ENCODE measurements around the gene ACY1.

DNA sequence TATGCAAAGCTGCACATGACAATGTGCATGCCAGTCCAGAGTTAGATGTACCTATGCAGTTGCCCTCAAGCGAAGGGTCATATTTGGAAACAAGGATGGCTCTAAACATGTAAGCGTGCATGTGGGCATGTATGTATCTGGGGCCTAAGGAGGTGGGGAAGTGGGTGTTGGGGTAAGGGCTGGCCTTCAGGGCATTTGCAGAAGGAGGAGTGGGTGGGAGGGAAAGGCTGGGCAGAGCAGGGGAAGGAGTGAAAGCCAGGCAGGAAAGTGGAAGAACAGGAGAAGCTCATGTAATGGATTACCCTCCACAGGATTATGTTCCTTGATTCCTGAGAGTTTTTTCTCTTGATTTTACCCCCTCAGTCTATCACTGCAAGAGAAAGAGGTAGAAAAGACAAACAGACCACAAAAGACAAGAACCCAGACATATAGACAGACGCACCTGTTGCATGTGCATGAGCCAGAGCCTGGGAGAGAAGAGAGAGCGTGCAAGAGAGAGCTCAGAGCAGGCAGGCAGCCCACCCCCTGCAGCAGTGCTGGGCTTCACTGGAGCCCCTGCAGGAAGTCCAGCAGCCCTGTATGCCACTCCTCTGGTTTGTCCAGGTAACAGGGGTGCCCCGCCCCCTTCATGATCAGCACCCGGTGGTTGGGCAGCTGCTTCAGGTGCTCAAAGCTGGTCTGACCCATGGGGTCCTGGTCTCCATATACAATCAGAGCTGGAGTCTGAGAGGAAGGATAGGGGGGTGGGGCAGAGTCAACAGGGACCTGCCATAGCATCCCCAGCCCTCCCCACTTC, 14.3 kb upstream of the ACY1 start:
- TF ChIP-seq, protein P1, sequence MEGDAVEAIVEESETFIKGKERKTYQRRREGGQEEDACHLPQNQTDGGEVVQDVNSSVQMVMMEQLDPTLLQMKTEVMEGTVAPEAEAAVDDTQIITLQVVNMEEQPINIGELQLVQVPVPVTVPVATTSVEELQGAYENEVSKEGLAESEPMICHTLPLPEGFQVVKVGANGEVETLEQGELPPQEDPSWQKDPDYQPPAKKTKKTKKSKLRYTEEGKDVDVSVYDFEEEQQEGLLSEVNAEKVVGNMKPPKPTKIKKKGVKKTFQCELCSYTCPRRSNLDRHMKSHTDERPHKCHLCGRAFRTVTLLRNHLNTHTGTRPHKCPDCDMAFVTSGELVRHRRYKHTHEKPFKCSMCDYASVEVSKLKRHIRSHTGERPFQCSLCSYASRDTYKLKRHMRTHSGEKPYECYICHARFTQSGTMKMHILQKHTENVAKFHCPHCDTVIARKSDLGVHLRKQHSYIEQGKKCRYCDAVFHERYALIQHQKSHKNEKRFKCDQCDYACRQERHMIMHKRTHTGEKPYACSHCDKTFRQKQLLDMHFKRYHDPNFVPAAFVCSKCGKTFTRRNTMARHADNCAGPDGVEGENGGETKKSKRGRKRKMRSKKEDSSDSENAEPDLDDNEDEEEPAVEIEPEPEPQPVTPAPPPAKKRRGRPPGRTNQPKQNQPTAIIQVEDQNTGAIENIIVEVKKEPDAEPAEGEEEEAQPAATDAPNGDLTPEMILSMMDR (IDR thresholded peaks at IDR 0.05; ENCODE audit: borderline replicate concordance, extremely low read depth, low read length, poor library complexity, severe bottlenecking), result no peak
- TF ChIP-seq EZH2 (IDR thresholded peaks at IDR 0.05; ENCODE audit: borderline replicate concordance, low read depth, low read length, severe bottlenecking), result no peak

Data from DND-41 (cell line).